Lower leg skin (tissue), 3 donors: Measurements from ENCODE around the gene ANKRD45.

ENCODE experiments used
- CTCF ChIP-seq, 3 donors: fragments of 450-650 bp; IDR thresholded peaks; one replicate each; pipeline ENCODE4 v1.5.1; 2016; ENCODE audit warnings: antibody characterized with exemption in 3 of 3, mild to moderate bottlenecking in 3 of 3, moderate library complexity in 2 of 3
- POLR2A ChIP-seq, 2 donors: fragments of 450-650 bp; IDR thresholded peaks; one replicate each; pipeline ENCODE4 v1.6.1; 2016 to 2017; ENCODE audit warnings: antibody characterized with exemption in 2 of 2, mild to moderate bottlenecking in 1 of 2, moderate library complexity in 1 of 2

- TF ChIP-seq POLR2A (IDR thresholded peaks at IDR 0.05) (no peak), CTCF (IDR thresholded peaks at IDR 0.05) (no peak)
These were observed 9.3 kb downstream of the ANKRD45 start for GRCh38 chr1:173660306-173660705.
